Astrocyte (in vitro differentiated cells and primary cell): Measurements from ENCODE around the gene AK5. TPM values are rescaled to one million over a fixed set of nuclear protein-coding genes. Genes with fewer than 3 reads are reported as not detected.

Experiments
- DNase-seq: peaks from one replicate; pipeline ENCODE4 v3.0.0-alpha.2; 2010; ENCODE audit warnings: low read depth
- FAIRE-seq: peaks from 2 replicates; lab custom pipeline; 2011; peaks lifted over from hg19 to GRCh38; lab: Jason Lieb, UNC
- H2AFZ ChIP-seq: 2 replicates; pipeline ENCODE4 v1.6.0; 2012; ENCODE audit warnings: low read depth, low read length, inconsistent platforms
- H3K27ac ChIP-seq: 2 replicates; pipeline ENCODE4 v1.5.1; 2011; ENCODE audit warnings: low read depth, low read length, inconsistent platforms
- H3K27me3 ChIP-seq: 2 replicates; pipeline ENCODE4 v1.6.0; 2011; ENCODE audit warnings: low read length, inconsistent platforms; ENCODE audit not compliant: insufficient read depth
- H3K36me3 ChIP-seq: 2 replicates; pipeline ENCODE4 v1.5.1; 2011; ENCODE audit warnings: low read length, inconsistent platforms; ENCODE audit not compliant: insufficient read depth
- H3K4me1 ChIP-seq: 2 replicates; pipeline ENCODE4 v1.5.1; 2011; ENCODE audit warnings: low read length, inconsistent platforms; ENCODE audit not compliant: insufficient read depth
- H3K4me2 ChIP-seq: 2 replicates; pipeline ENCODE4 v1.6.0; 2012; ENCODE audit warnings: low read length, inconsistent platforms
- H3K4me3 ChIP-seq: 2 replicates; pipeline ENCODE4 v1.5.1; 2011; ENCODE audit warnings: low read depth, mild to moderate bottlenecking, low read length, inconsistent platforms; ENCODE audit not compliant: insufficient read depth
- H3K79me2 ChIP-seq: 2 replicates; pipeline ENCODE4 v1.6.0; 2012; ENCODE audit warnings: mild to moderate bottlenecking, low read length, inconsistent platforms; ENCODE audit not compliant: insufficient read depth
- H3K9ac ChIP-seq: 2 replicates; pipeline ENCODE4 v1.6.0; 2012; ENCODE audit warnings: mild to moderate bottlenecking, low read length, inconsistent platforms
- H3K9me3 ChIP-seq: 2 replicates; pipeline ENCODE4 v1.5.1; 2012; ENCODE audit warnings: low read depth, mild to moderate bottlenecking, low read length, inconsistent platforms; ENCODE audit not compliant: insufficient read depth
- H4K20me1 ChIP-seq: 2 replicates; pipeline ENCODE4 v1.6.0; 2012; ENCODE audit warnings: low read length, inconsistent platforms; ENCODE audit not compliant: insufficient read depth
- H3K27ac Mint-ChIP-seq: one replicate; pipeline ENCODE4 v1.8.0; 2021; ENCODE audit warnings: mild to moderate bottlenecking, mixed read lengths; ENCODE audit not compliant: unreplicated experiment
- H3K27me3 Mint-ChIP-seq: one replicate; pipeline ENCODE4 v1.8.0; 2021; ENCODE audit warnings: low read depth, mixed read lengths; ENCODE audit not compliant: unreplicated experiment
- H3K36me3 Mint-ChIP-seq: one replicate; pipeline ENCODE4 v1.8.0; 2021; ENCODE audit warnings: low read depth, mixed read lengths; ENCODE audit not compliant: unreplicated experiment
- H3K4me1 Mint-ChIP-seq: one replicate; pipeline ENCODE4 v1.8.0; 2021; ENCODE audit warnings: low read depth, mixed read lengths; ENCODE audit not compliant: unreplicated experiment
- H3K4me3 Mint-ChIP-seq: one replicate; pipeline ENCODE4 v1.8.0; 2021; ENCODE audit warnings: mild to moderate bottlenecking, moderate library complexity, mixed read lengths; ENCODE audit not compliant: unreplicated experiment
- H3K9me3 Mint-ChIP-seq: one replicate; pipeline ENCODE4 v1.8.0; 2021; ENCODE audit warnings: mild to moderate bottlenecking, mixed read lengths; ENCODE audit not compliant: unreplicated experiment
- EZH2 ChIP-seq: IDR thresholded peaks from 2 replicates; pipeline ENCODE4 v1.6.1; 2012; ENCODE audit warnings: mild to moderate bottlenecking, low read length, inconsistent platforms; ENCODE audit not compliant: insufficient read depth
- total RNA-seq: library from RNA; stranded (reverse); gene quantifications from 2 replicates; pipeline ENCODE4 v1.2.1, GENCODE V29; 2021
- TF ChIP-seq, protein P1 (sequence below): IDR thresholded peaks from 2 replicates; pipeline ENCODE4 v1.5.1; 2011; ENCODE audit warnings: low read depth, mild to moderate bottlenecking, inconsistent platforms, low read length, moderate library complexity; ENCODE audit not compliant: insufficient read depth

Gene AK5
- total RNA-seq, 1 donor from 2014 or later = 4.4 TPM

DNA sequence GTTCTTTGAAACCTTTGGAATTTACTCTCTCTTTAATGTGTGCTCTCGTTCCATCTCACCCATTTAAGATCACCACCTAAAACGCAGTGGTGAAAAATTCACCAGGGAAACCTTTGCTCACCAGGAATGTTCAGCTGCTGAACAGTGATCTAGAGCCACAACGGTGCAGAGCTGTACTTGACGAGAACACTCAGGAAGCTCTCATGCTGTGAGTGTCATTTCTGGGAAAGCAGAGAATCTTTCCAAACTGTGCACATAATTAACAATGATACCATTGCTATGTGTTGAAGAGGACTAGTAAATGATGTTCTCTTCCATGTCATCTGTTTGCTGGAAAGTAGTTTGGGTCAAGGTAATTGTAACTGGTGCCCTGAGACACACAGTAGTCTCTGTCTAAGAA lies 283.5 kb downstream of the AK5 start:
- Mint-ChIP-seq H3K27ac (no peak overlapping the region), H3K27me3 (no peaks in the 10 kb centered on the region), H3K9me3 (no peaks in the 10 kb centered on the region), H3K36me3 (peaks cover 5% of the 10 kb centered on the region), H3K4me3 (no peak overlapping the region), H3K4me1 (peaks cover 2% of the 10 kb centered on the region)
- H3K36me3 ChIP-seq = peaks cover 28% of the 10 kb centered on the region
- DNase-seq (no peak), FAIRE-seq (no peak)
- H3K27ac ChIP-seq = no peak overlapping the region
- no peaks in the 10 kb centered on the region for H3K27me3 ChIP-seq
- no peak overlapping the region for H3K4me2 ChIP-seq
- TF ChIP-seq, protein P1, sequence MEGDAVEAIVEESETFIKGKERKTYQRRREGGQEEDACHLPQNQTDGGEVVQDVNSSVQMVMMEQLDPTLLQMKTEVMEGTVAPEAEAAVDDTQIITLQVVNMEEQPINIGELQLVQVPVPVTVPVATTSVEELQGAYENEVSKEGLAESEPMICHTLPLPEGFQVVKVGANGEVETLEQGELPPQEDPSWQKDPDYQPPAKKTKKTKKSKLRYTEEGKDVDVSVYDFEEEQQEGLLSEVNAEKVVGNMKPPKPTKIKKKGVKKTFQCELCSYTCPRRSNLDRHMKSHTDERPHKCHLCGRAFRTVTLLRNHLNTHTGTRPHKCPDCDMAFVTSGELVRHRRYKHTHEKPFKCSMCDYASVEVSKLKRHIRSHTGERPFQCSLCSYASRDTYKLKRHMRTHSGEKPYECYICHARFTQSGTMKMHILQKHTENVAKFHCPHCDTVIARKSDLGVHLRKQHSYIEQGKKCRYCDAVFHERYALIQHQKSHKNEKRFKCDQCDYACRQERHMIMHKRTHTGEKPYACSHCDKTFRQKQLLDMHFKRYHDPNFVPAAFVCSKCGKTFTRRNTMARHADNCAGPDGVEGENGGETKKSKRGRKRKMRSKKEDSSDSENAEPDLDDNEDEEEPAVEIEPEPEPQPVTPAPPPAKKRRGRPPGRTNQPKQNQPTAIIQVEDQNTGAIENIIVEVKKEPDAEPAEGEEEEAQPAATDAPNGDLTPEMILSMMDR = no peak
- TF ChIP-seq EZH2 = no peak
- no peaks in the 10 kb centered on the region for H3K9me3 ChIP-seq
- no peaks in the 10 kb centered on the region for H4K20me1 ChIP-seq
- H3K9ac ChIP-seq = no peak overlapping the region
- no peaks in the 10 kb centered on the region for H3K79me2 ChIP-seq
- H3K4me3 ChIP-seq = no peak overlapping the region
- no peaks in the 10 kb centered on the region for H3K4me1 ChIP-seq
- no peak overlapping the region for H2AFZ ChIP-seq

DNA sequence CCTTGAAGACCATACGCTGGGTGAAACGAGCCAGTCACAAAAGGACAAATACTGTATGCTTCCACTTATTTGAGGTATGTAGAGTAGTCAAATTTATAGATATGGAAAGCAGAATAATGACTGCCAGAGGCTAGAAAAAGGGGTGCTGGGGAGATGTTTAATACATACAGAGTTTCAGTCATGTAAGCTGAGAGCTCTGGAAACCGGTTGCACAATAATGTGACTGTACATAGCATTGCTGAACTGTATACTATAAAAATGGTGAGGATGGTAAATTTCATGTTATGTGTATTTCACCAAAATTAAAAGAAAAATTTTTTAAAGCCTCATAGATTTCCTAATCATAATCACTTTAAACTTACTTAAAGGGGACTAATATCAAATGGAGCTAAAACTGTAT lies 289.8 kb downstream of the AK5 start:
- H3K9me3 ChIP-seq = no peaks in the 10 kb centered on the region
- H3K79me2 ChIP-seq = no peaks in the 10 kb centered on the region
- H3K27me3 ChIP-seq = no peaks in the 10 kb centered on the region
- H3K4me3 ChIP-seq = no peak overlapping the region
- no peak overlapping the region for H3K27ac ChIP-seq
- H3K9me3 Mint-ChIP-seq = no peaks in the 10 kb centered on the region
- DNase-seq = no peak
- H2AFZ ChIP-seq = no peak overlapping the region
- no peak for FAIRE-seq
- no peak for TF ChIP-seq EZH2
- TF ChIP-seq, protein P1 = no peak
- H4K20me1 ChIP-seq = no peaks in the 10 kb centered on the region
- H3K4me3 Mint-ChIP-seq = no peak overlapping the region
- no peaks in the 10 kb centered on the region for H3K4me1 Mint-ChIP-seq
- H3K4me2 ChIP-seq = no peak overlapping the region
- peaks cover 24% of the 10 kb centered on the region for H3K36me3 ChIP-seq
- no peaks in the 10 kb centered on the region for H3K4me1 ChIP-seq
- no peaks in the 10 kb centered on the region for H3K27me3 Mint-ChIP-seq
- peaks cover 8% of the 10 kb centered on the region for H3K36me3 Mint-ChIP-seq
- H3K9ac ChIP-seq = no peak overlapping the region
- no peak overlapping the region for H3K27ac Mint-ChIP-seq

DNA sequence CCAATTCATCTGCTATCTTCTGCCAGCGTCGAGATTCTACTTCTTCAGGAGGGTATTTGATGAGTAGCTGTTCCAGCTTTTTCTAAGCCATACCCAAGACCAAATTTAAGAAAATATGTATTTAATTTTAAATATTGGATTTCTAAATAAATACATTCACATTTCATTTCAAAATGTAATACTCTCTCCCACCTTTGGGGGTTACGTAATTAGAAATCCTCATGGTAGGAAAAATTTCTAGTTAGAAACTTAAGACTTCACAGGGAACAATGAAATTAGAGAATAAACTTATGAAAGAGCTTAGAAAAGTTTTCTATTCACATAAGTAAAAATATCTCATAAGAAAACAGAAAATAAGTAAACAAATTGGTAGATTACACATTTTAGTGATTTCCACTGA lies 297.7 kb downstream of the AK5 start:
- no peaks in the 10 kb centered on the region for H3K36me3 Mint-ChIP-seq
- Histone ChIP-seq H3K4me2 (no peak overlapping the region), H3K79me2 (no peaks in the 10 kb centered on the region), H3K27me3 (no peaks in the 10 kb centered on the region), H3K9ac (no peak overlapping the region), H3K4me3 (no peak overlapping the region), H3K36me3 (peaks cover 20% of the 10 kb centered on the region), H2AFZ (no peak overlapping the region), H3K9me3 (no peaks in the 10 kb centered on the region), H3K27ac (no peak overlapping the region), H4K20me1 (no peaks in the 10 kb centered on the region), H3K4me1 (no peaks in the 10 kb centered on the region)
- TF ChIP-seq, protein P1 = no peak
- no peak for TF ChIP-seq EZH2
- FAIRE-seq (no peak), DNase-seq (no peak)
- no peaks in the 10 kb centered on the region for H3K4me1 Mint-ChIP-seq
- no peaks in the 10 kb centered on the region for H3K9me3 Mint-ChIP-seq
- no peak overlapping the region for H3K27ac Mint-ChIP-seq
- no peaks in the 10 kb centered on the region for H3K27me3 Mint-ChIP-seq
- no peak overlapping the region for H3K4me3 Mint-ChIP-seq
